ENCODE data around the gene ATAD2B.

The ATAD2B gene

GRCh38 chr2:23824777-23825212, 102.1 kb downstream of the ATAD2B start:
- H3K4me3 ChIP-seq (ENCODE audit: low read length), result no peak overlapping the region
- no peaks in the 10 kb centered on the region for H3K4me1 ChIP-seq (ENCODE audit: insufficient read depth, low read length)
- H3K27me3 ChIP-seq (ENCODE audit: insufficient read depth, low read length), result no peaks in the 10 kb centered on the region
- no peaks in the 10 kb centered on the region for H3K9me3 ChIP-seq (ENCODE audit: low read length)
- H2AFZ ChIP-seq (ENCODE audit: low read depth, low read length), result no peak overlapping the region
- peaks cover 22% of the 10 kb centered on the region for H3K36me3 ChIP-seq (ENCODE audit: insufficient read depth, low read length)

GRCh38 chr2:23823863-23824262, 103.1 kb downstream of the ATAD2B start:
- no peak overlapping the region for H2AFZ ChIP-seq (ENCODE audit: low read depth, low read length)
- no peaks in the 10 kb centered on the region for H3K27me3 ChIP-seq (ENCODE audit: insufficient read depth, low read length)
- peaks cover 19% of the 10 kb centered on the region for H3K36me3 ChIP-seq (ENCODE audit: insufficient read depth, low read length)
- H3K4me1 ChIP-seq (ENCODE audit: insufficient read depth, low read length), result no peaks in the 10 kb centered on the region
- H3K9me3 ChIP-seq (ENCODE audit: low read length), result no peaks in the 10 kb centered on the region
- no peak overlapping the region for H3K4me3 ChIP-seq (ENCODE audit: low read length)

GRCh38 chr2:23814963-23815362, 112.0 kb downstream of the ATAD2B start:
- Histone ChIP-seq H2AFZ (ENCODE audit: low read depth, low read length) (no peak overlapping the region), H3K9me3 (ENCODE audit: low read length) (no peaks in the 10 kb centered on the region), H3K36me3 (ENCODE audit: insufficient read depth, low read length) (peaks cover 17% of the 10 kb centered on the region)

GRCh38 chr2:23813438-23813837, 113.5 kb downstream of the ATAD2B start:
- H3K36me3 ChIP-seq (ENCODE audit: insufficient read depth, low read length), result peaks cover 23% of the 10 kb centered on the region
- H3K9me3 ChIP-seq (ENCODE audit: low read length), result no peaks in the 10 kb centered on the region
- H3K4me1 ChIP-seq (ENCODE audit: insufficient read depth, low read length), result no peaks in the 10 kb centered on the region

More at GRCh38 chr2:23814963-23815362, 112.0 kb downstream of the ATAD2B start:
- Histone ChIP-seq H3K4me3 (ENCODE audit: low read length) (no peak overlapping the region), H3K27me3 (ENCODE audit: insufficient read depth, low read length) (no peaks in the 10 kb centered on the region), H3K4me1 (ENCODE audit: insufficient read depth, low read length) (no peaks in the 10 kb centered on the region)

GRCh38 chr2:23809150-23809549, 117.8 kb downstream of the ATAD2B start:
- H3K9me3 ChIP-seq (ENCODE audit: low read length), result no peaks in the 10 kb centered on the region
- H3K4me1 ChIP-seq (ENCODE audit: insufficient read depth, low read length), result no peaks in the 10 kb centered on the region
- peaks cover 20% of the 10 kb centered on the region for H3K36me3 ChIP-seq (ENCODE audit: insufficient read depth, low read length)
- H3K4me3 ChIP-seq (ENCODE audit: low read length), result no peak overlapping the region
- H3K27me3 ChIP-seq (ENCODE audit: insufficient read depth, low read length), result no peaks in the 10 kb centered on the region
- no peak overlapping the region for H2AFZ ChIP-seq (ENCODE audit: low read depth, low read length)

More at GRCh38 chr2:23813438-23813837, 113.5 kb downstream of the ATAD2B start:
- H3K27me3 ChIP-seq (ENCODE audit: insufficient read depth, low read length), result no peaks in the 10 kb centered on the region
- H3K4me3 ChIP-seq (ENCODE audit: low read length), result no peak overlapping the region
- no peak overlapping the region for H2AFZ ChIP-seq (ENCODE audit: low read depth, low read length)

- Histone ChIP-seq H3K4me3 (ENCODE audit: low read length) (no peak overlapping the region), H2AFZ (ENCODE audit: low read depth, low read length) (no peak overlapping the region), H3K36me3 (ENCODE audit: insufficient read depth, low read length) (peaks cover 20% of the 10 kb centered on the region), H3K9me3 (ENCODE audit: low read length) (no peaks in the 10 kb centered on the region), H3K4me1 (ENCODE audit: insufficient read depth, low read length) (no peaks in the 10 kb centered on the region), H3K27me3 (ENCODE audit: insufficient read depth, low read length) (no peaks in the 10 kb centered on the region)
Observed at GRCh38 chr2:23806665-23807249, 120.2 kb downstream of the ATAD2B start.

GRCh38 chr2:23806201-23806600, 120.7 kb downstream of the ATAD2B start:
- Histone ChIP-seq H3K4me1 (ENCODE audit: insufficient read depth, low read length) (no peaks in the 10 kb centered on the region), H3K27me3 (ENCODE audit: insufficient read depth, low read length) (no peaks in the 10 kb centered on the region), H3K4me3 (ENCODE audit: low read length) (no peak overlapping the region), H2AFZ (ENCODE audit: low read depth, low read length) (no peak overlapping the region), H3K9me3 (ENCODE audit: low read length) (no peaks in the 10 kb centered on the region), H3K36me3 (ENCODE audit: insufficient read depth, low read length) (peaks cover 20% of the 10 kb centered on the region)

GRCh38 chr2:23803965-23804542, 122.9 kb downstream of the ATAD2B start:
- no peak overlapping the region for H2AFZ ChIP-seq (ENCODE audit: low read depth, low read length)
- no peaks in the 10 kb centered on the region for H3K9me3 ChIP-seq (ENCODE audit: low read length)

GRCh38 chr2:23803264-23803964, 123.5 kb downstream of the ATAD2B start:
- H3K4me1 ChIP-seq (ENCODE audit: insufficient read depth, low read length), result no peaks in the 10 kb centered on the region
- H3K27me3 ChIP-seq (ENCODE audit: insufficient read depth, low read length), result no peaks in the 10 kb centered on the region
- H3K9me3 ChIP-seq (ENCODE audit: low read length), result no peaks in the 10 kb centered on the region
- H3K4me3 ChIP-seq (ENCODE audit: low read length), result no peak overlapping the region
- peaks cover 13% of the 10 kb centered on the region for H3K36me3 ChIP-seq (ENCODE audit: insufficient read depth, low read length)
- H2AFZ ChIP-seq (ENCODE audit: low read depth, low read length), result no peak overlapping the region

More at GRCh38 chr2:23803965-23804542, 122.9 kb downstream of the ATAD2B start:
- peaks cover 17% of the 10 kb centered on the region for H3K36me3 ChIP-seq (ENCODE audit: insufficient read depth, low read length)
- H3K4me3 ChIP-seq (ENCODE audit: low read length), result no peak overlapping the region
- H3K27me3 ChIP-seq (ENCODE audit: insufficient read depth, low read length), result no peaks in the 10 kb centered on the region
- H3K4me1 ChIP-seq (ENCODE audit: insufficient read depth, low read length), result no peaks in the 10 kb centered on the region

- Histone ChIP-seq H2AFZ (ENCODE audit: low read depth, low read length) (no peak overlapping the region), H3K4me1 (ENCODE audit: insufficient read depth, low read length) (no peaks in the 10 kb centered on the region), H3K4me3 (ENCODE audit: low read length) (no peak overlapping the region), H3K27me3 (ENCODE audit: insufficient read depth, low read length) (no peaks in the 10 kb centered on the region), H3K9me3 (ENCODE audit: low read length) (no peaks in the 10 kb centered on the region), H3K36me3 (ENCODE audit: insufficient read depth, low read length) (peaks cover 11% of the 10 kb centered on the region)
Observed at GRCh38 chr2:23801396-23801795, 125.5 kb downstream of the ATAD2B start.

GRCh38 chr2:23794234-23794633, 132.7 kb downstream of the ATAD2B start:
- Histone ChIP-seq H3K9me3 (ENCODE audit: low read length) (no peaks in the 10 kb centered on the region), H3K4me1 (ENCODE audit: insufficient read depth, low read length) (no peaks in the 10 kb centered on the region), H3K36me3 (ENCODE audit: insufficient read depth, low read length) (peaks cover 12% of the 10 kb centered on the region), H3K27me3 (ENCODE audit: insufficient read depth, low read length) (no peaks in the 10 kb centered on the region), H3K4me3 (ENCODE audit: low read length) (no peak overlapping the region), H2AFZ (ENCODE audit: low read depth, low read length) (no peak overlapping the region)

GRCh38 chr2:23793476-23793875, 133.4 kb downstream of the ATAD2B start:
- Histone ChIP-seq H3K4me3 (ENCODE audit: low read length) (no peak overlapping the region), H3K36me3 (ENCODE audit: insufficient read depth, low read length) (peaks cover 15% of the 10 kb centered on the region), H3K4me1 (ENCODE audit: insufficient read depth, low read length) (no peaks in the 10 kb centered on the region), H3K9me3 (ENCODE audit: low read length) (no peaks in the 10 kb centered on the region), H2AFZ (ENCODE audit: low read depth, low read length) (no peak overlapping the region), H3K27me3 (ENCODE audit: insufficient read depth, low read length) (no peaks in the 10 kb centered on the region)

- Histone ChIP-seq H3K4me3 (ENCODE audit: low read length) (no peak overlapping the region), H2AFZ (ENCODE audit: low read depth, low read length) (no peak overlapping the region)
Observed at GRCh38 chr2:23791030-23791429, 135.9 kb downstream of the ATAD2B start.

More at GRCh38 chr2:23791030-23791429, 135.9 kb downstream of the ATAD2B start:
- H3K9me3 ChIP-seq (ENCODE audit: low read length), result no peaks in the 10 kb centered on the region
- peaks cover 20% of the 10 kb centered on the region for H3K36me3 ChIP-seq (ENCODE audit: insufficient read depth, low read length)
- no peaks in the 10 kb centered on the region for H3K4me1 ChIP-seq (ENCODE audit: insufficient read depth, low read length)
- no peaks in the 10 kb centered on the region for H3K27me3 ChIP-seq (ENCODE audit: insufficient read depth, low read length)
